ENCODE data around the gene KCNQ1.

GRCh38 chr11:2685566-2686359, 241.0 kb downstream of the KCNQ1 start:
- TF ChIP-seq, protein P1, sequence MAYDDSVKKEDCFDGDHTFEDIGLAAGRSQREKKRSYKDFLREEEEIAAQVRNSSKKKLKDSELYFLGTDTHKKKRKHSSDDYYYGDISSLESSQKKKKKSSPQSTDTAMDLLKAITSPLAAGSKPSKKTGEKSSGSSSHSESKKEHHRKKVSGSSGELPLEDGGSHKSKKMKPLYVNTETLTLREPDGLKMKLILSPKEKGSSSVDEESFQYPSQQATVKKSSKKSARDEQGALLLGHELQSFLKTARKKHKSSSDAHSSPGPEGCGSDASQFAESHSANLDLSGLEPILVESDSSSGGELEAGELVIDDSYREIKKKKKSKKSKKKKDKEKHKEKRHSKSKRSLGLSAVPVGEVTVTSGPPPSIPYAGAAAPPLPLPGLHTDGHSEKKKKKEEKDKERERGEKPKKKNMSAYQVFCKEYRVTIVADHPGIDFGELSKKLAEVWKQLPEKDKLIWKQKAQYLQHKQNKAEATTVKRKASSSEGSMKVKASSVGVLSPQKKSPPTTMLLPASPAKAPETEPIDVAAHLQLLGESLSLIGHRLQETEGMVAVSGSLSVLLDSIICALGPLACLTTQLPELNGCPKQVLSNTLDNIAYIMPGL (CRISPR knock-in tag; IDR thresholded peaks at IDR 0.05; ENCODE audit: borderline replicate concordance in 1 of 2, low read depth in 1 of 2), result no peak
- TF ChIP-seq ATF2 (CRISPR knock-in tag; IDR thresholded peaks at IDR 0.05) (no peak), ZMYM2 (CRISPR knock-in tag; IDR thresholded peaks at IDR 0.05) (no peak), CEBPZ (IDR thresholded peaks at IDR 0.05; ENCODE audit: low read length) (no peak), PHF8 (CRISPR knock-in tag; IDR thresholded peaks at IDR 0.05) (no peak), NCOA2 (CRISPR knock-in tag; IDR thresholded peaks at IDR 0.05) (no peak), JUND (CRISPR knock-in tag; IDR thresholded peaks at IDR 0.05) (no peak), TSC22D2 (CRISPR knock-in tag; IDR thresholded peaks at IDR 0.05; ENCODE audit: borderline replicate concordance) (no peak), CREB1 (IDR thresholded peaks at IDR 0.05) (no peak), CREB1 (CRISPR knock-in tag; IDR thresholded peaks at IDR 0.05) (no peak), NFE2L1 (CRISPR knock-in tag; IDR thresholded peaks at IDR 0.05; ENCODE audit: borderline replicate concordance) (no peak), RNF2 (conservative IDR thresholded peaks at IDR 0.05; ENCODE audit: low read depth) (no peak), CEBPB (IDR thresholded peaks at IDR 0.05; ENCODE audit: borderline replicate concordance, low read depth, low read length) (no peak)
- TF ChIP-seq, protein P2, sequence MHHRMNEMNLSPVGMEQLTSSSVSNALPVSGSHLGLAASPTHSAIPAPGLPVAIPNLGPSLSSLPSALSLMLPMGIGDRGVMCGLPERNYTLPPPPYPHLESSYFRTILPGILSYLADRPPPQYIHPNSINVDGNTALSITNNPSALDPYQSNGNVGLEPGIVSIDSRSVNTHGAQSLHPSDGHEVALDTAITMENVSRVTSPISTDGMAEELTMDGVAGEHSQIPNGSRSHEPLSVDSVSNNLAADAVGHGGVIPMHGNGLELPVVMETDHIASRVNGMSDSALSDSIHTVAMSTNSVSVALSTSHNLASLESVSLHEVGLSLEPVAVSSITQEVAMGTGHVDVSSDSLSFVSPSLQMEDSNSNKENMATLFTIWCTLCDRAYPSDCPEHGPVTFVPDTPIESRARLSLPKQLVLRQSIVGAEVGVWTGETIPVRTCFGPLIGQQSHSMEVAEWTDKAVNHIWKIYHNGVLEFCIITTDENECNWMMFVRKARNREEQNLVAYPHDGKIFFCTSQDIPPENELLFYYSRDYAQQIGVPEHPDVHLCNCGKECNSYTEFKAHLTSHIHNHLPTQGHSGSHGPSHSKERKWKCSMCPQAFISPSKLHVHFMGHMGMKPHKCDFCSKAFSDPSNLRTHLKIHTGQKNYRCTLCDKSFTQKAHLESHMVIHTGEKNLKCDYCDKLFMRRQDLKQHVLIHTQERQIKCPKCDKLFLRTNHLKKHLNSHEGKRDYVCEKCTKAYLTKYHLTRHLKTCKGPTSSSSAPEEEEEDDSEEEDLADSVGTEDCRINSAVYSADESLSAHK (CRISPR knock-in tag; IDR thresholded peaks at IDR 0.05; ENCODE audit: borderline replicate concordance), result no peak
- TF ChIP-seq, protein P3, sequence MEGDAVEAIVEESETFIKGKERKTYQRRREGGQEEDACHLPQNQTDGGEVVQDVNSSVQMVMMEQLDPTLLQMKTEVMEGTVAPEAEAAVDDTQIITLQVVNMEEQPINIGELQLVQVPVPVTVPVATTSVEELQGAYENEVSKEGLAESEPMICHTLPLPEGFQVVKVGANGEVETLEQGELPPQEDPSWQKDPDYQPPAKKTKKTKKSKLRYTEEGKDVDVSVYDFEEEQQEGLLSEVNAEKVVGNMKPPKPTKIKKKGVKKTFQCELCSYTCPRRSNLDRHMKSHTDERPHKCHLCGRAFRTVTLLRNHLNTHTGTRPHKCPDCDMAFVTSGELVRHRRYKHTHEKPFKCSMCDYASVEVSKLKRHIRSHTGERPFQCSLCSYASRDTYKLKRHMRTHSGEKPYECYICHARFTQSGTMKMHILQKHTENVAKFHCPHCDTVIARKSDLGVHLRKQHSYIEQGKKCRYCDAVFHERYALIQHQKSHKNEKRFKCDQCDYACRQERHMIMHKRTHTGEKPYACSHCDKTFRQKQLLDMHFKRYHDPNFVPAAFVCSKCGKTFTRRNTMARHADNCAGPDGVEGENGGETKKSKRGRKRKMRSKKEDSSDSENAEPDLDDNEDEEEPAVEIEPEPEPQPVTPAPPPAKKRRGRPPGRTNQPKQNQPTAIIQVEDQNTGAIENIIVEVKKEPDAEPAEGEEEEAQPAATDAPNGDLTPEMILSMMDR (CRISPR knock-in tag; IDR thresholded peaks at IDR 0.05), result no peak

Data from HepG2 (cell line).